ENCODE measurements around the gene CTAG1B. TPM values are rescaled to one million over a fixed set of nuclear protein-coding genes. Genes with fewer than 3 reads are reported as not detected.
"Not testable (repeated sequence)": the region's sequence is repeated elsewhere in the genome, so short reads cannot be mapped to it uniquely, and the experiment has no call there.

CTAG1B gene
- total RNA-seq (2021; ENCODE audit: unreplicated experiment) (not detected), Bru-seq, nascent RNA (not detected), BruChase-seq, experiment 1, labeled RNA remaining after a 2-hour chase (not detected), BruChase-seq, experiment 2, labeled RNA remaining after a 6-hour chase (not detected)
- not detected for polyA plus RNA-seq (2012; ENCODE audit: insufficient read length)
- long read RNA-seq, result 0 reads

DNA sequence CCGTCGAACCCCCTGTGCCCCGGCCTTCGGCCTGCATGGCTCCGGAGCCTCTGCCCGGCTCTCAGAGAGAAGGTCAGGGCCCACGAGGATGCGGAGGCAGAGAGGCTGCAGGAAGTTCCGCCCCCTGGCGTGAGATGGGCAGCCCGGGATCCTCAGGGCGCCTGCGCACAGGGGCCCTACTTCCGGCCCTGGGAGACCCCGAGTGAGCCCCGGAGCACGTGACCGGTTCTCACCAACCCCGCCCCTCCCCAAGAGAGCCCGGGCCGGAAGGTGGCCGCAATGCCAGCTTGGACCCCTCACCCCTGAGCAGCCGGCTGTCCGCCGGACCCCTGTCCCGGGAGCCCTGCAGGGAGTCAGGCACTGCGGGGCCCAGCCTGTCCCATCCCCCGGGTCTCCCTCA lies at the start of gene CTAG1B:
CTAG1B (minus strand) TSS at position 101 of the 400 bp plus-strand sequence; CDS start at position 37, 64 bp downstream.
- CTCF ChIA-PET; H3K27me3 ChIP-seq (ENCODE audit: control insufficient read depth, insufficient read depth, low read length); POLR2A ChIA-PET; H3K36me3 ChIP-seq (ENCODE audit: control insufficient read depth, insufficient read depth, low read length); intact Hi-C loops (cut with micrococcal nuclease; ENCODE audit: unreplicated experiment); BruUV-seq (replicated peaks); ATAC-seq; H3K4me3 ChIP-seq (ENCODE audit: low read depth in 2 of 2, low read length in 2 of 2); in situ Hi-C loops (cut with HindIII; ENCODE audit: low pct_unique_long_range_greater_than_20kb, low sequenced_read_pairs); H3K4me1 ChIP-seq (ENCODE audit: control insufficient read depth, insufficient read depth, low read length); DNase-seq (ENCODE audit: low read depth, low spot score); H3K27ac ChIP-seq (ENCODE audit: low read length); H3K9me3 ChIP-seq (ENCODE audit: control insufficient read depth, insufficient read depth, low read depth, low read length): not testable (repeated sequence)

DNA sequence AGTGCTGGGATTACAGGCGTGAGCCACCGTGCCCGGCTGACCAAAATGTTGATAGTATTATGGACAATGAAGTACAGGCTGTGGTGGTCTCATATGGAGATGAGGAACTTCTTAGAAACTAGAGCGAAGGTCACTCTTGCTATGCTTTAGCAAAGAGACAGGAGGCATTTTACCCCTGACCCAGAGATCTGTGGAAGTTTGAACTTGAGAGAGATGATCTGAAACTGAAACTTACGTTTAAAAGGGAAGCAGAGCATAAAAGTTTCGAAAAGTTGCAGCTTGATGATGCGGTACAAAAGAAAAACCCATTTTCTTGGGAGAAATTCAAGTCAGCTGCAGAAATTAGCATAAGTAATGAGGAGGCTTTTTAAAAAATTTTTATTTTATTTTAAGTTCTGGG lies 42.8 kb upstream of the CTAG1B start:
- ChIA-PET POLR2A (no interaction called here), CTCF (no interaction called here)
- DNase-seq (ENCODE audit: low read depth, low spot score), result no peak
- H3K4me1 ChIP-seq (ENCODE audit: control insufficient read depth, insufficient read depth, low read length), result no peaks in the 10 kb centered on the region
- no peaks in the 10 kb centered on the region for H3K36me3 ChIP-seq (ENCODE audit: control insufficient read depth, insufficient read depth, low read length)
- in situ Hi-C loops (cut with HindIII; ENCODE audit: low pct_unique_long_range_greater_than_20kb, low sequenced_read_pairs), result loop anchor here (25.0 kb wide), 1 partner anchor 175 kb away; the partner anchor contains the start of gene SMIM9
- H3K4me3 ChIP-seq (ENCODE audit: low read depth in 2 of 2, low read length in 2 of 2), result no peak overlapping the region
- no peak for ATAC-seq
- no peak overlapping the region for H3K27ac ChIP-seq (ENCODE audit: low read length)
- H3K27me3 ChIP-seq (ENCODE audit: control insufficient read depth, insufficient read depth, low read length), result no peaks in the 10 kb centered on the region
- intact Hi-C loops (cut with micrococcal nuclease; ENCODE audit: unreplicated experiment), result no loop called here
- TF ChIP-seq TCF7L2 (IDR thresholded peaks at IDR 0.05; ENCODE audit: low read depth, low read length) (no peak), SIN3A (IDR thresholded peaks at IDR 0.05; ENCODE audit: borderline replicate concordance, insufficient read depth, low read depth, low read length) (no peak), POLR2AphosphoS5 (IDR thresholded peaks at IDR 0.05; ENCODE audit: low read depth, low read length) (no peak)
- TF ChIP-seq, protein P1, sequence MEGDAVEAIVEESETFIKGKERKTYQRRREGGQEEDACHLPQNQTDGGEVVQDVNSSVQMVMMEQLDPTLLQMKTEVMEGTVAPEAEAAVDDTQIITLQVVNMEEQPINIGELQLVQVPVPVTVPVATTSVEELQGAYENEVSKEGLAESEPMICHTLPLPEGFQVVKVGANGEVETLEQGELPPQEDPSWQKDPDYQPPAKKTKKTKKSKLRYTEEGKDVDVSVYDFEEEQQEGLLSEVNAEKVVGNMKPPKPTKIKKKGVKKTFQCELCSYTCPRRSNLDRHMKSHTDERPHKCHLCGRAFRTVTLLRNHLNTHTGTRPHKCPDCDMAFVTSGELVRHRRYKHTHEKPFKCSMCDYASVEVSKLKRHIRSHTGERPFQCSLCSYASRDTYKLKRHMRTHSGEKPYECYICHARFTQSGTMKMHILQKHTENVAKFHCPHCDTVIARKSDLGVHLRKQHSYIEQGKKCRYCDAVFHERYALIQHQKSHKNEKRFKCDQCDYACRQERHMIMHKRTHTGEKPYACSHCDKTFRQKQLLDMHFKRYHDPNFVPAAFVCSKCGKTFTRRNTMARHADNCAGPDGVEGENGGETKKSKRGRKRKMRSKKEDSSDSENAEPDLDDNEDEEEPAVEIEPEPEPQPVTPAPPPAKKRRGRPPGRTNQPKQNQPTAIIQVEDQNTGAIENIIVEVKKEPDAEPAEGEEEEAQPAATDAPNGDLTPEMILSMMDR (IDR thresholded peaks at IDR 0.05), result no peak
- TF ChIP-seq, protein P2, sequence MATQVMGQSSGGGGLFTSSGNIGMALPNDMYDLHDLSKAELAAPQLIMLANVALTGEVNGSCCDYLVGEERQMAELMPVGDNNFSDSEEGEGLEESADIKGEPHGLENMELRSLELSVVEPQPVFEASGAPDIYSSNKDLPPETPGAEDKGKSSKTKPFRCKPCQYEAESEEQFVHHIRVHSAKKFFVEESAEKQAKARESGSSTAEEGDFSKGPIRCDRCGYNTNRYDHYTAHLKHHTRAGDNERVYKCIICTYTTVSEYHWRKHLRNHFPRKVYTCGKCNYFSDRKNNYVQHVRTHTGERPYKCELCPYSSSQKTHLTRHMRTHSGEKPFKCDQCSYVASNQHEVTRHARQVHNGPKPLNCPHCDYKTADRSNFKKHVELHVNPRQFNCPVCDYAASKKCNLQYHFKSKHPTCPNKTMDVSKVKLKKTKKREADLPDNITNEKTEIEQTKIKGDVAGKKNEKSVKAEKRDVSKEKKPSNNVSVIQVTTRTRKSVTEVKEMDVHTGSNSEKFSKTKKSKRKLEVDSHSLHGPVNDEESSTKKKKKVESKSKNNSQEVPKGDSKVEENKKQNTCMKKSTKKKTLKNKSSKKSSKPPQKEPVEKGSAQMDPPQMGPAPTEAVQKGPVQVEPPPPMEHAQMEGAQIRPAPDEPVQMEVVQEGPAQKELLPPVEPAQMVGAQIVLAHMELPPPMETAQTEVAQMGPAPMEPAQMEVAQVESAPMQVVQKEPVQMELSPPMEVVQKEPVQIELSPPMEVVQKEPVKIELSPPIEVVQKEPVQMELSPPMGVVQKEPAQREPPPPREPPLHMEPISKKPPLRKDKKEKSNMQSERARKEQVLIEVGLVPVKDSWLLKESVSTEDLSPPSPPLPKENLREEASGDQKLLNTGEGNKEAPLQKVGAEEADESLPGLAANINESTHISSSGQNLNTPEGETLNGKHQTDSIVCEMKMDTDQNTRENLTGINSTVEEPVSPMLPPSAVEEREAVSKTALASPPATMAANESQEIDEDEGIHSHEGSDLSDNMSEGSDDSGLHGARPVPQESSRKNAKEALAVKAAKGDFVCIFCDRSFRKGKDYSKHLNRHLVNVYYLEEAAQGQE (IDR thresholded peaks at IDR 0.05; ENCODE audit: insufficient read depth in 1 of 2, low read depth in 2 of 2, low read length in 1 of 2), result no peak
- no peaks in the 10 kb centered on the region for H3K9me3 ChIP-seq (ENCODE audit: control insufficient read depth, insufficient read depth, low read depth, low read length)
- no TSS peak for BruUV-seq (replicated peaks)

DNA sequence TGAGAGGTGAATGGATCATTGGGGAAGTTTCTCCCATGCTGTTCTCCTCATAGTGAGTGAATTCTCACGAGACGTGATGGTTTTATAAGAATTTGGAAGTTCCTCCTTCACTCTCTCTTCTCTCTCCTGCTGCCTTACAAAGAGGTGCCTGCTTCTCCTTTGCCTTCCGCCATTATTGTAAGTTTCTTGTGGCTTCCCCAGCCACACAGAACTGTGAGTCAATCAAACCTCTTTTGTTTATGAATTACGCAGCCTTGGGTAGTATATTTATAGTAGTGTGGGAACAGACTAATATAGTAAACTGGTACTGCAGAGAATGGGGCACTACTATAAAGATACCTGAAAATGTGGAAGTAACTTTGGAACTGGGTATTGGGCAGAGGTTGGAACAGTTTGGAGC lies 42.1 kb upstream of the CTAG1B start:
- H3K27me3 ChIP-seq (ENCODE audit: control insufficient read depth, insufficient read depth, low read length), result no peaks in the 10 kb centered on the region
- no peak overlapping the region for H3K4me3 ChIP-seq (ENCODE audit: low read depth in 2 of 2, low read length in 2 of 2)
- H3K9me3 ChIP-seq (ENCODE audit: control insufficient read depth, insufficient read depth, low read depth, low read length), result no peaks in the 10 kb centered on the region
- H3K36me3 ChIP-seq (ENCODE audit: control insufficient read depth, insufficient read depth, low read length), result no peaks in the 10 kb centered on the region
- no peak for ATAC-seq
- no peak overlapping the region for H3K27ac ChIP-seq (ENCODE audit: low read length)
- intact Hi-C loops (cut with micrococcal nuclease; ENCODE audit: unreplicated experiment), result no loop called here
- H3K4me1 ChIP-seq (ENCODE audit: control insufficient read depth, insufficient read depth, low read length), result no peaks in the 10 kb centered on the region
- no TSS peak for BruUV-seq (replicated peaks)
- TF ChIP-seq, protein P2 (IDR thresholded peaks at IDR 0.05; ENCODE audit: insufficient read depth in 1 of 2, low read depth in 2 of 2, low read length in 1 of 2), result no peak
- TF ChIP-seq TCF7L2 (IDR thresholded peaks at IDR 0.05; ENCODE audit: low read depth, low read length) (no peak), SIN3A (IDR thresholded peaks at IDR 0.05; ENCODE audit: borderline replicate concordance, insufficient read depth, low read depth, low read length) (no peak), POLR2AphosphoS5 (IDR thresholded peaks at IDR 0.05; ENCODE audit: low read depth, low read length) (no peak)
- TF ChIP-seq, protein P1 (IDR thresholded peaks at IDR 0.05), result no peak
- CTCF ChIA-PET, result no interaction called here
- no peak for DNase-seq (ENCODE audit: low read depth, low spot score)
- in situ Hi-C loops (cut with HindIII; ENCODE audit: low pct_unique_long_range_greater_than_20kb, low sequenced_read_pairs), result loop anchor here (25.0 kb wide), 1 partner anchor 176 kb away; the partner anchor contains the start of gene SMIM9
- POLR2A ChIA-PET, result no interaction called here
